GM21786 (cell line): ENCODE measurements around the gene GPR108.

Experiments used
- ATAC-seq: cut with Tn5 transposase; IDR thresholded peaks from one replicate; pipeline ENCODE4 v1.9.1; 2021; ENCODE audit not compliant: unreplicated experiment

Gene GPR108

DNA sequence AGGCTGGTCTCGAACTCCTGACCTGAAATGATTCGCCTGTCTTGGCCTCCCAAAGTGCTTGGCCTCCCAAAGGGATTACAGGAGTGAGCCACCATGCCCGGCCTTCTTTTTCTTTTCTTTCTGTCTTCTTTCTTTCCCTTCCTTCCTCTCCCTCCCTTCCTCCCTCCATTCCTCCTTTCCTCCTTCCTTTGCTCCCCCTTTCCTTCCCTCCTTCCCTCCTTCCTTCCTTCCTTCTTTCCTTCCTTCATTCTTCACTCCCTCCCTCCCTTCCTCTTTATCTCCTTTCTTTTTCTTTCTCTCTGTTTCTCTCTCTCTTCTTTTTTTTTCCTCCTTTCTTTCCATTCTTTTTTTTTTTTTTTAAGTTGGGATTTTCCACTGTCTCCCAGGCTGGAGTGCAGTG lies 29.0 kb downstream of the GPR108 start:
- no peak for ATAC-seq

DNA sequence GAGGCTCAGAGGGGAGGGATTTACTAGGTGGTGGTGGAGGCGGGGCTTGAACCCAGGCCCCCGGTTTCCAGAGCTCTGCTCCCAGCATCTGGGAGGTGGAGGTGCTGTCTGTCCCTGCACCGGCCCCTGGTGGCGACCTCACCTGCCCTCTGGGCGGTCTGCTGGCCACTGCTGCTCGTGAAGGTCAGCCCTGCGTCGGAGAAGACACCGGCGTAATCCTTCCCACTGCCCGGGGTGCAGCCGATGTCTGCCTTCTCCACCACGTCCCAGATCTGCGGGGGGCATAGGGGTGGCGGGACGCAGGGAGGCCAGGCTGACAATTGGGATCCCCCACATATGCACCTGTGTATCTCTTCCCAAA lies 29.7 kb downstream of the GPR108 start:
- no peak for ATAC-seq

DNA sequence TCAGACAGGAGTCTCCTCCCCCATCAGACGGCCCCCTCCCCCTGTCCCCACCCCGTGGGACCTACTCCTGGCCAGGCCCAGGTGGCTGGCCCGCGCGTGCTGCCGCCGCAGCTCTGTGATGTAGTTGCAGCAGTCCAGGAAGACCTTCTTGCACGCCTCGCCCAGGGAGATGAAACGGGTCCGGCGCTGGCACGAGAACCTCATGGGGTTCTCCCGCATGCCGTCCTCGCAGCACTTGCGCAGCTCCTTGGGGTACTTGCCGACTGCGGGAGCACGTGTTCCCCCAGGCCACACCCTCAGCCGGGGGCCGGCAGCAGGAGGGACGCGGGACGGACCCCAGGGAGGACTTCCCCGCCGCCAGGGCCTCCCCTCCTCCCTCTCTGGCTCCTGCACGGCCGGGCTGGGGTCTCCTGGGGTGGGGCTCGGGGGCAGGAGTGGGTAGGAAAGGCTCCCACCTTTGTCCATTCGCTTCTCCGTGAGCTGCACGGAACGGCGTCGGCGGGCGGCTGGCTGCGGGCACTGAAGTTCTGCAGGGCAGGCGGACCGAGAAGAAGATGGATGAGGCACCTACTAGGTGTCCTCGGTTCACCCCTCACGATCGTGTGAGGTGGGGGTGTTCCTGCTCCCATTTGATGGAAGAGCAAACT lies 30.2 kb downstream of the GPR108 start:
- no peak for ATAC-seq

DNA sequence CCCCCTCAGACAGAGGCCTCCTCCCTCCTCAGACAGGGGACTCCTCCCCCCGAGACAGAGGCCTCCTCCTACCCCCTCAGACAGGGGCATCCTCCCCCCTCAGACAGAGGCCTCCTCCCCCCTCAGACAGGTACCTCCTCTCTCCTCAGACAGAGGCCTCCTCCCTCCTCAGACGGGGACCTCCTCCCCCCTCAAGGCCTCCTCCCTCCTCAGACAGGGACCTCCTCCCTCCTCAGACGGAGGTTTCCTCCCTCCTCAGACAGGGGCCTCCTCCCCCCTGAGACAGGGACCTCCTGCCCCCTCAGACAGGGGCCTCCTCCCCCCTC lies 30.8 kb downstream of the GPR108 start:
- ATAC-seq = no peak

DNA sequence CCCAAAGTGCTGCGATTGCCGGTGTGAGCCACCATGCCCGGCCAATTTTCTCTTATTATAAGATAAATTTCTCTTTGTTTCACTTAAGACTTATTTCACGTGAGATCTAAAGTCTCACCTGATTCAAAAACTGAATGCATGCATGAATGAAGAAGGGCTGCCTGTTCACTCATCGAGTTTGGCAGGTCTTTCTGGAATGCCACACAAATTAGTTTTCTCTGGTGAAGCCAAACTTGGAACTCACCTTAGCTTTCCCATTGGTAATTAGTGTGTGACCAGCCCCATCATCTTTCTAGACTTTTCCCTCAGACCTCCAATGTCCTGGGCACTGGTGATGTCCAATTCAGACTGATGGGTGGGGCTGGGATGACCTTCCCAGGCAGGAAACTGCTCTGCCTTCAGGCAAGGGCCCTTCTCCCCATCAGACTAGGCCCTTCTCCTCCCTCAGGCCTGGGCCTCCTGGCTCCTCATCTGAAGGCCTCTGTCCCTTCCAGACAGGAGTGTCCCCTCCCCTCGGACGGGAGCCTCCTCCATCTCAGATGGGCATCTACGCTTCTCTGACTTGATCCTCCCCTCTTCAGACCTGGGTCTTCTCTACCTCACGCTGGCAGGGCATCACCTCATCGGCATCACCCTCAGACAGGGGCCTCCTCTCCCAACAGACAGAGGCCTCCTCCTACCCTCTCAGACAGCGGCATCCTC lies 31.3 kb downstream of the GPR108 start:
- ATAC-seq = no peak

DNA sequence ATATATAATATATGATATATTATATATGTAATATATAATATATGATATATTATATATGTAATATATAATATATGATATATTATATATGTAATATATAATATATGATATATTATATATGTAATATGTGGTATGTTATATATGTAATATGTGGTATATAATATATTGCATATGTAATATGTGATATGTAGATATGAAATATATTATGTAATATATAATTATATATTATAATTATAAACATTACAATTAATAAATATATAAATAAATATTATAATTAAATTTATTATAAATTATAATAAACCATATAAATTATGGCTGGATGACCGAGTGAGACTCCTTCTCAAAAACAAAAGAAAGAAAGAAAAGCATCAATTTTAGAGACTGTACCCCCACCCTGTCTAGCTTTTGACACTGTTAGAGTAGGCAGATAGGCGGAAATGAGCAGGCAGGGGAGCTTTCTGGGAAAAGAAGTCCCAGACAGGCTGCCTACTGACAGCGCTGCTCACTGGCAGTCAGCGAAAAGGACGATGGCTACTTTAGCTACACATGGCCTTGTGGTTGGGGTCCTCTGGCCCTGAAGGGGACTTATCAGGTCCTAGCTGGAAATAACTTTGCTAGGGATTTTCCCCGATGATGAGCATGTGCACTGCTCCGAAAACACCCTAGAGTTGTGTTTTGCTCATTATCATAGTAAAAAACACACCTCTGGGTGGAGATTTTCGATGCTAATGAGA lies 36.6 kb downstream of the GPR108 start:
- ATAC-seq = no peak

DNA sequence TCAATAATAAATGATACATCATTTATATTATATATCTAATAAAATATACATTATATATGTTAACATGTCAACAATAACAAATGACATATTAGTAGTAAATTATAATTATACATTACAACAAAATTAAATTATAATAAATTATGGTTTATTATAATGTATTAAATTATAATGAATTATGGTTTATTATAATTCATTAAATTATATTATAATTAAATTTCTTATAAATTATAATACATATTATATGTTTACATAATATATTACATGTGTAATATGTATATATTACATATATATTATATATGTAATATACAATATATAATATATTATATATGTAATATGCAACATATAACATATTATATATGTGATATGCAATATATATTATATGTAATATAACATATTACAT lies 37.4 kb downstream of the GPR108 start:
- no peak for ATAC-seq

DNA sequence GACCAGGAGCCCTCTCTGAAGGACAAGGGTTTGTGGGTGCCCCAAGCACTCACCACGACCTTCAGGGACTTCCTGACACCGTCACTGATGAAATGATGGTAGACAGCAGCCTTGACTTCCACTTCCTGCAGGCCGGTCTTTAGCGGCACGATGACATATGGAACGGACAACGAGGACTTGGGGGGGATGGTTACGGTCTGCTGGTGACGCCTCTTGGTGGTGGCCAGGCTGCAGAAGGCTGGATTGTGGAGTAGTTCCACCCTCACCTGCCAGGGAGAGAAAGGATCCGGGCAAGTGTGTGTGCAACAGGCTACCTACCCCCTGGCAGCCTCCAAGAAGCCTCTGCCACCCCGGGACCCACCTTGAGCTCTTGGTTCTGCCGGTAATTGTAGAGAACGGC lies 40.1 kb downstream of the GPR108 start:
- ATAC-seq = no peak

DNA sequence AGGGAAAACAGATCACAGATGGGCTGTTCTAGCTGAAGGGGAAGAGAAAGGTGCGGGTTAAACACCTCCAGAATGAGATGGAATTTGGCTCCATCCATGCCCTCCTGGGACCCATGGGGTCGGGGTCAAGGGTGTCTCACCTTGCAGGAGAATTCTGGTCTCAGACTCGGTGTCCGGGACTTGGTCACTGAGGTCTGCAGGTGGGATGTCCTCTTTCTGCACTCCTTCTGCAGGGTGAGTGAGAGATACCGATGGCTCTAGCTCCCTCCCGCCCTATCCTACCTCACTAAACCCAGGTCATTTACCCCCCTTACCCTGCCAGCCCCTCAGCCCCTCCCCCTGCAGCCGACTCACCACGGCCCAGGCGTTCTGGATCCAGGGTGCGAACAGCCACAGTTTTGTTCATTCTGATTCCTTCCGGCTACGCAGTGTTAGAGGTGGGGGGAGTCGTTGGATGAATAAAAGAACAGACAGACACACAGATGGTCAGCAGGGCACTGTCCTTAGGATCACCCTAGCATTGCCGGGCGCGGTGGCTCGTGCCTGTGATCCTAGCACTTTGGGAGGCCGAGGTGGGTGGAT lies 41.0 kb downstream of the GPR108 start:
- ATAC-seq = no peak

DNA sequence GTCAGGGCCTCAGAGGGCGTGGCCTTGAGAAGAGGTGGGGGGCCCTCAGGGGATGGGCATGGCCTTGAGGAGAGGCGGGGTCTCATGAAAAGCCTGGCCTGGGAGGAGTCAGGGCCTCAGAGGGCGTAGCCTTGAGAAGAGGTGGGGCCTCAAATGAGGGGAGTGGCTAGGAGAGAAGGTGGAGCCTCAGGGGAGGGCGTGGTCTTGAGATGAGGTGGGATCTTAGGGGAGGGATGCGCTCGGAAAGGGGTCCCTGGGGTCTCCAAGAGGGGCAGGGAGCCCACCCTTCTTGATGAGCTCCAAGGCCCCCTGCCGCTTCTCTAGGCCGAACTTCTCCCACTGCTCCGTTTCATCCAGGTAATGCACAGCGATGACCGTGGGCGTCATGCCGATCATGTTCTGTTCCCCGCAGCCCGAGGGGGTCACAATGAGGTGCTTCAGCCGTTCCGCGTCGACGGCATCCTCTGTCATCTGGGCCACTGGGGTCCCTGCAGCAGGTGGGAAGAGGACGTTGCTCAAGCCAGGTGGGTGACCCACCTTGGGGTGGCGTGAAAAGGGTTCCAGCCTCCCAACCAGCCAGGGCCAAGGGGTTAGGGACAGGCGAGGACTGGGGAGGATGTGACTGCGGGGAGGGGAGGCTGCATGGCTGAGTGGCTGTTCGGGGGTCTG lies 43.1 kb downstream of the GPR108 start:
- ATAC-seq = no peak

DNA sequence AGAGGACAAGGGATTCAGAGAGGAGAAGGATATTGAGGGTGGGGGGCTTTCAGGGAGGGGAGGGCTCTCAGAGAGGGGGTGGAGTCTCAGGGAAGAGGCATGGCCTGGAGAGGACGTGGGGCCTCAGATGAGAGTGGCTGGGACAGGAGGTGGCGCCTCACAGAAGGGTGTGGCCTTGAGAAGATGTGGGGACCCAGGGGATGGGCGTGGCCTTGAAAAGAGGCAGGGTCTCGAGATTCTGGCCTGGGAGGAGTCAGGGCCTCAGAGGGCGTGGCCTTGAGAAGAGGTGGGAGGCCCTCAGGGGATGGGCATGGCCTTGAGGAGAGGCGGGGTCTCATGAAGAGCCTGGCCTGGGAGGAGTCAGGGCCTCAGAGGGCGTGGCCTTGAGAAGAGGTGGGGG lies 43.7 kb downstream of the GPR108 start:
- ATAC-seq = no peak

DNA sequence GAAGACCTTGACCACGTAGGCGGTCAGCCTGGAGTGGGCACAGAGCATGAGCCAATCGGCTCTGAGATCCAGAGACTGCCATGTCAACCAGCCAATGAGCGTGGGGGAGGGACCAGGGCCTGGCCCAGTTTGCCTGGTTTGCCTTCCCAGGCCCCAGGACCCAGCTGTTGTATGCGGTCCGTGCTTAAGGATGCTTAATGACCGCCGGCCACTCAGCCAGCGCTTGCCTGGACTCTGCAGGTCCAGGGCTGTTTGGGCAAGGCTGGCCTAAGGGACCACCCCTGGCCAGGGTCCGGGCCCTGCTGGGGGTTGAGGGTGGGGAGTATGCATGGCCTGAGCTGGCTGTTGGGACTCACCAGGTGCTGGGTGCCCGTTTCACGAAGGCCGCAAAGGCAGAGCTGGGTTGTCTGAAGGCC lies 44.3 kb downstream of the GPR108 start:
- no peak for ATAC-seq

DNA sequence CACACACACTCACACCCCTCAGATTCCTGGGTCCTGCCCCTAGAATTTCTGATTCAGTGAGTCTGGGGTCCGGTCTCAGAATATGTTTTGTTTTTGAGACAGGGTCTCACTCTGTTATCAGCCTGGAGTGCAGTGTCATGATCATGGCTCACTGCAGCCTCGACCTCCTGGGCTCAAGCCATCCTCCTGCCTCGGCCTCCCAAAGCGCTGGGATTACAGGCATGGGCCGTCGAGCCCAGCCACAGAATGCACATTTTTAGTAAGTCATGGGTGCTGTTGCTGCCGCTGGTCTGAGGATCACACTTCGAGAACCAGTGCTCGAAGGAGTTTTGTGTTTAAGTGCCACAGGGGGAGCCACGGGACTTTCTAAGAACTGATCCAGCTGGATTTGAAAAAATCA lies 45.4 kb downstream of the GPR108 start:
- ATAC-seq = no peak

DNA sequence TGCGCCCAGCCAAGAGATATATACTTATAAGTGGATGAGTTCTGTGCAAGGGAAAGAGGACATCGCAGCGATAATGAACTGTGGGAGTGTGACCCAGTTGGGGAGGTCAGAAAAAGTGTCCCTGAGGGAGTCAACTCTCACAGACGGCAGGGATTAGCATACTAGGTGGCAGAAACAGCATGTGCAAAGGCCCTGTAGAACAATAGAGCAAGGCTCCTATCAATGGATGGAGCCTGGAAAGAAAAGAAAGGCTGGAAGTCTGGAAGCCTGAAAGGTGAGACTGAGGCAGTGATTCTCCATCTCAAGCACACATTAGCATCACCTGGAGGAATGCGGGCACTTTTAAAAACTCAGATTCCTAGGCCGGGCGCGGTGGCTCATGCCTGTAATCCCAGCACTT lies 46.0 kb downstream of the GPR108 start:
- ATAC-seq = no peak

DNA sequence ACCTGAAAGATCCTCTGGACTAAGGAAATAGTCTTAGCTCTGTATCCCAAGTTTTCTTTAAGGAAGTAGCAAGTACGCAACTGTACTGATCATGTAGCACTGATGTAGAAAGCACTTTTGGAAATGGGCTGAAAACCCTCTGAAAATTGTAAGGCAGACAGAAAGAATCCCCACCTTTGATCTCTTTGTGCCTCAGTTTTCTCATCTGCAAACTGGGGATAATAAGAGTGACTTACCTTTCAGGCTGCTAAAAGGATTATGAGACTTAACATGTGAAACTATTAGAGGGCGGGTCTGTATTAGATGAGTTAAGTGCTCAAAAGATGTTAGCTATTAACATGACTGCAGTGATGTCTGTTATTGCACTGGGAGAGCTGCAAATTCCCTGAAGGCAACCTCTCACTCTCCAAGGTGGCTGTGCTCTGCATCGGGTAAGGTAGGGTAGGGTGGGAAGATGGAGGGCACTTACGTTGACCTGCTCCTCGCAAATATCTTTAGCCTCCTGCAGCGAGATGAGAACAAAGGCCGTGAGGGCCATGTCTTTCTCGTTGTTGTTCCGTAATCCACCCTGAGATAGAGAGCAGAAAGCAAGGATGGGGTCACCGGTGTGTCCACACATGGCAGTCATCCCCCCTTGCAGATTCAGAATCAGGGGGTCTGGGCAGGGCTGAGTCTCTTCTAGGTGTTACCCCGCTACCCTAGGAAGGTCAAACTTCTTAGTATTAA lies 47.1 kb downstream of the GPR108 start:
- no peak for ATAC-seq

DNA sequence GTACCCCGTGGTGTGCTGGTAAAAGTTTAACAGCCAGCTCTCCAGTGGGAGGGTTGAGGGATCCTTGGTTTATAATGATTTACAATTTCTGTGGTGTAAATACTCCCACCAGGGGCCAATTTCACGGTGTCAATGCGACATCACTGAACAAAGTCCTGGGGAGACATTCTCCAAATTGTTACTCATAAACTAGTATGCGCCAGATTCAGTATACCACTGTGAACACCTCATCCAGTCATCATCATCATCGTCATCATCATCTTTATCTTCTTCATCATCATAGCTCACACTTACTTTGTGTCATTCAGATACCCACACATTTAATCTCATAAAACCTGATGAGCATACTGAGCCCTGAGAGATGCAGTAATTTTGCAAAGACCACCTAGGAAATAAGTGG lies 50.3 kb downstream of the GPR108 start:
- no peak for ATAC-seq

DNA sequence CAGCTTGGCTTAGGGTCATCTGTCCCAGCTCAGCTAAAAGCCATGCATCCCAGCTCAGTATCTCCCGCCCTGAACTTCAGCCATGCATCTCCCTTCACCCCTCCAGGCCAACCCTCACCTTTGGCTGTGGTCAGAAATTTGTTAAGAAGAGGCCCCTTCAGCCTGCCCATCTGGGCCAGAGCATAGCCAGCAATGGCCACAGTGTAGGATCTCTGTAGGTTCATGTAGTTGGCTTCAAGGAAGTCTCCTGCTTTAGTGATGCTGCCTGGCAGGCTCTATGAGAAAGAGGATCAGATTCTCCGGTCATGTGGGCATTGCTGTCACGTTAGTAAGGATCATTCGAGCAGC lies 50.8 kb downstream of the GPR108 start:
- ATAC-seq = no peak

DNA sequence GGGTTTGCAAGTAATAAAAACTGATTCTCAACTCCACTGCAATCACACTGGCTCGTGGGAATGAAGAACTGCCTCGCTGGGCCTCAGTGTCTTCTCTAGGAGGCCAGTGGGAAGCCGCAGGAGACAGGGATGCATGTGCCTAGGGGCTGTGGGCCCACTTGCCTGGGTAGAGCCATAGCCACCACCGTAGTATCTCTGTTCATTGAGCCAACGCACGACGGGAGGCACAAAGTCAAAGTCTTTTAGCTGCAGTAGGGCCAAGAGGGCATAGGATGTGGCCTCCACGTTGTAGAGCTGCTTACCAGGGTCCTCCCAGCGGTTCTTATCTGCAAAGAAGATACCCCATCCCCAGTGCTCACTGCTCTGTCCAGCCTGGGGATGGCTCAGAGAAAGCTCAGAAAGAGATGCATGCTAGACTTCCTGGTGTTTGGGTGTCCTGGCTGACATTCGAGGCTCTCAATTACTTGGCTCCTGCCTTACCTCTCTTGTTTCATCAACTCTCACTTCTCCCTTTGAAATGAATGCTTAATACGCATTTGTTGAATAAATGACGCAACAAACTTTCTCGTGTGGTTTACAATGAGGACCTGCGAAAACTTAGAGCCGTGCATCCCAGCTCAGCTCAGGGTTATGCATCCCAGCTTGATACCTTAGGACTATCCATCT lies 51.3 kb downstream of the GPR108 start:
- ATAC-seq = no peak

DNA sequence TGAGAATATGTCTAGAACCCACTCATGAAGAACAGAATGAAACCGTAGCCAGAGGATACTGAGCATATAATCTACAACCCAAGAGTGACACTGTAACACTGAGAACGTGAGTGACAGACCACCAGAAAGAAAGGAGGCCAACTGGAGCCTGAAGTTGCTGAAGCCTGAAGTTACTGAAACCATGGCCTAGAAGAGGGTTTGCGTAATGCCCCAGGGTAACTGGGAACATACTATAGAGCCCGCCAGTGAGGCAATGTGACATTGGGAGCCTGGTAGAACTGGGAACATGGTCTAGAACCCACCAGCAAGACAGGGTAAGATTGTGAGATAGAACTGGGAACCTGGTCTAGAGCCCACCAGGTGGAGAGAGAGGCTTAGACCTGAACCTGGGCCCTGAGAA lies 51.9 kb downstream of the GPR108 start:
- ATAC-seq = no peak

DNA sequence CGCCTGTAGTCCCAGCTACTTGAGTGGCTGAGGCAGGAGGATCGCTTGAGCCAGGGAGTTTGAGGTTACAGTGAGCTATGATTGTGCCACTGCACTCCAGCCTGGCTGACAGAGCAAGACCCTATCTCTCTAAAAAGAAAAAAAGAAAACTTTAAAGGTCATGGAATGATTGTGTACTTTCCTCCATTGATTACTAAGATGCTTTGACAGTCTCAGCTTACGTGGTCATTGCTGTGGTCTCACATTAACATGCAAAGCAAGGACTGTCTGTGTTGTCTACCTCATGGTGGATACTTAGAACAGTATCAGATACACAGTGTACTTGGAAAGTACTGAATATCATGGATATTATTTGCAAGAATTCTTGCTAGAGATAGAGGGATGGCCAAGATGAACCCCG lies 53.4 kb downstream of the GPR108 start:
- ATAC-seq = no peak
